ENCODE data around the gene CEP63.

Gene CEP63

GRCh38 chr3:134485718-134486576, at the start of gene CEP63, which contains the start of gene ANAPC13:
Gene CEP63, plus strand, starts transcription at chr3:134486057. Its CDS starts 9,264 bp downstream, at chr3:134495321.
Gene ANAPC13, minus strand, starts transcription at chr3:134485985. Its CDS starts 3,081 bp downstream, at chr3:134482904.
- peak within 1 kb of the TSS; percentile 94 for H3K27ac ChIP-seq
- no peak for TF ChIP-seq CTCF (conservative IDR thresholded peaks at IDR 0.05)

GRCh38 chr3:134437211-134437752, 48.6 kb upstream of the CEP63 start:
- TF ChIP-seq CTCF (conservative IDR thresholded peaks at IDR 0.05), result no peak
- no peak overlapping the region for H3K27ac ChIP-seq

GRCh38 chr3:134441321-134441720, 44.5 kb upstream of the CEP63 start:
- no peak for TF ChIP-seq CTCF (conservative IDR thresholded peaks at IDR 0.05)
- no peak overlapping the region for H3K27ac ChIP-seq

GRCh38 chr3:134441821-134442220, 44.0 kb upstream of the CEP63 start:
- TF ChIP-seq CTCF (conservative IDR thresholded peaks at IDR 0.05), result no peak

GRCh38 chr3:134445095-134445494, 40.8 kb upstream of the CEP63 start:
- 0 out of 2 replicates have a peak overlapping the region, but pooled peaks have one; percentile 5 for H3K27ac ChIP-seq
- no peak for TF ChIP-seq CTCF (conservative IDR thresholded peaks at IDR 0.05)

More at GRCh38 chr3:134441821-134442220, 44.0 kb upstream of the CEP63 start:
- no peak overlapping the region for H3K27ac ChIP-seq

GRCh38 chr3:134445636-134446035, 40.2 kb upstream of the CEP63 start:
- H3K27ac ChIP-seq, result peak overlapping the region; percentile 5; the same call in 1 of the 2 replicates
- no peak for TF ChIP-seq CTCF (conservative IDR thresholded peaks at IDR 0.05)

GRCh38 chr3:134446800-134447199, 39.1 kb upstream of the CEP63 start:
- TF ChIP-seq CTCF (conservative IDR thresholded peaks at IDR 0.05), result no peak
- H3K27ac ChIP-seq, result no peak overlapping the region

Measured in VCaP (cell line).